NCI-H82 (cell line): ENCODE measurements around the gene WSB2.

Experiments used
- DNase-seq: peaks from one replicate; lab custom pipeline; 2025; lab: John Stamatoyannopoulos, UW

Gene WSB2

GRCh38 chr12:117994551-117995438 is 66.2 kb downstream of the WSB2 start:
- DNase-seq: no peak

- DNase-seq: no peak
Measured at GRCh38 chr12:117986705-117987469, 74.1 kb downstream of the WSB2 start.

- DNase-seq: no peak
Measured at GRCh38 chr12:117985182-117985581, 75.8 kb downstream of the WSB2 start.
